ENCODE measurements around the gene TUSC2.
"Not testable (repeated sequence)": the region's sequence is repeated elsewhere in the genome, so short reads cannot be mapped to it uniquely, and the experiment has no call there.

Gene TUSC2

GRCh38 chr3:50288387-50289007 lies 39.5 kb downstream of the TUSC2 start:
- TF ChIP-seq CTCF (IDR thresholded peaks at IDR 0.05; ENCODE audit: insufficient read depth, low read depth, low read length, missing control alignments), result no peak
- no peak for DNase-seq (ENCODE audit: low read depth)
- no peak overlapping the region for H3K4me3 ChIP-seq (ENCODE audit: low read length)

- no peak for DNase-seq (ENCODE audit: low read depth)
- TF ChIP-seq CTCF (IDR thresholded peaks at IDR 0.05; ENCODE audit: insufficient read depth, low read depth, low read length, missing control alignments), result no peak
- no peak overlapping the region for H3K4me3 ChIP-seq (ENCODE audit: low read length)
Measured at GRCh38 chr3:50287262-50287661, 40.8 kb downstream of the TUSC2 start.

- no peak for TF ChIP-seq CTCF (IDR thresholded peaks at IDR 0.05; ENCODE audit: insufficient read depth, low read depth, low read length, missing control alignments)
- no peak overlapping the region for H3K4me3 ChIP-seq (ENCODE audit: low read length)
- DNase-seq (ENCODE audit: low read depth), result no peak
Measured at GRCh38 chr3:50286322-50287227, 41.4 kb downstream of the TUSC2 start.

- not testable (repeated sequence) for DNase-seq (ENCODE audit: low read depth); H3K4me3 ChIP-seq (ENCODE audit: low read length)
Measured at GRCh38 chr3:50284121-50284520, 43.9 kb downstream of the TUSC2 start.

GRCh38 chr3:50279255-50280016 lies 48.6 kb downstream of the TUSC2 start:
- TF ChIP-seq CTCF (IDR thresholded peaks at IDR 0.05; ENCODE audit: insufficient read depth, low read depth, low read length, missing control alignments), result no peak
- DNase-seq (ENCODE audit: low read depth), result no peak
- H3K4me3 ChIP-seq (ENCODE audit: low read length), result no peak overlapping the region

- no peak for TF ChIP-seq CTCF (IDR thresholded peaks at IDR 0.05; ENCODE audit: insufficient read depth, low read depth, low read length, missing control alignments)
- no peak within 1 kb of the TSS for H3K4me3 ChIP-seq (ENCODE audit: low read length)
Measured at GRCh38 chr3:50278880-50279224, 49.2 kb downstream of the TUSC2 start, which contains the start of gene LSMEM2. TSS of gene LSMEM2 (plus strand) at chr3:50279087. CDS start at chr3:50279114, 27 bp downstream.

More at GRCh38 chr3:50278880-50279224, 49.2 kb downstream of the TUSC2 start, which contains the start of gene LSMEM2:
- no peak for DNase-seq (ENCODE audit: low read depth)
